Colonic mucosa (tissue), 4 donors: ENCODE results near the gene KIAA2012. TPM values are rescaled to one million over a fixed set of nuclear protein-coding genes. Genes with fewer than 3 reads are reported as not detected.

ENCODE experiments used
- DNase-seq: peaks from one replicate; pipeline ENCODE4 v3.0.0-alpha.2; 2020
- H3K27ac ChIP-seq: fragments of 200-600 bp; one replicate; pipeline ENCODE4 v1.8.0; 2021
- H3K27me3 ChIP-seq: fragments of 200-600 bp; one replicate; pipeline ENCODE4 v1.8.0; 2021
- H3K36me3 ChIP-seq: fragments of 200-600 bp; one replicate; pipeline ENCODE4 v1.8.0; 2021
- H3K4me1 ChIP-seq: fragments of 200-600 bp; one replicate; pipeline ENCODE4 v1.8.0; 2021; ENCODE audit warnings: mild to moderate bottlenecking
- H3K4me3 ChIP-seq: fragments of 200-600 bp; one replicate; pipeline ENCODE4 v1.8.0; 2021
- H3K9ac ChIP-seq, 2 donors: one replicate each; pipeline ENCODE4 v1.7.0; 2013; ENCODE audit warnings: control low read depth in 2 of 2, low read depth in 2 of 2, low read length in 2 of 2
- H3K9me3 ChIP-seq: fragments of 200-600 bp; one replicate; pipeline ENCODE4 v1.8.0; 2021
- CTCF ChIP-seq: fragments of 200-600 bp; IDR thresholded peaks from one replicate; pipeline ENCODE4 v1.8.0; 2022; ENCODE audit warnings: antibody characterized with exemption, mild to moderate bottlenecking
- intact Hi-C: fragments of 100-400 bp; cut with DNase I; formaldehyde crosslinking; loops from one replicate; pipeline ENCODE4 v1.14.1; 2022
- total RNA-seq, 2 donors: library from RNA; stranded (reverse); fragmentation: NEBNext Ultra II Directional in 1 of 2; extraction: Animal tissue kit (Norgen Biotek cat#: 25700) in 1 of 2; gene quantifications; one replicate each; pipeline ENCODE4 v1.2.1, GENCODE V29; 2021
- donor health status: healthy.
- donor health status: DM: no; HTN: no; CAD: no.
- donor health status: DM: no; HTN: no; CAD: no.

KIAA2012 gene
- total RNA-seq, 2 donors from 2014 or later = not detected

DNA sequence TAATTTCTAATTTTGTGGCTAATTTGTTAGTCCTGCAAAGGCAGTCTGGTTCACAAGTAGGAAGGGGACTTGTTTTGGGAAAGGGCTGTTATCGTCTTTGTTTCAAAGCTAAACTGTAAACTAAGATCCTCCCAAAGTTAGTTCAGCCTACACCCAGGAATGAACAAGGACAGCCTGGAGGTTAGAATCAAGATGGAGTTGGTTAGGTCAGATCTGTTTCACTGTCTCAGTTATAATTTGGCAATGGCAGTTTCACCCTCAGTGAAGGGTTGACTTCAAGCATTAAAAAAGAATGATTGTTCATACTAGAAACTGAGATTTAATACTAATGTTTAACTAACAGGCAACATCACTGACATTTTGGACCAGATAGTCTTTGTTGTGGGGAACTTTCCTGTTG lies 69.5 kb downstream of the KIAA2012 start:
- H3K9me3 ChIP-seq = no peaks in the 10 kb centered on the region
- no peaks in the 10 kb centered on the region for H3K27me3 ChIP-seq
- TF ChIP-seq CTCF = no peak
- no peak overlapping the region for H3K27ac ChIP-seq
- H3K36me3 ChIP-seq = no peaks in the 10 kb centered on the region
- no peak for DNase-seq
- intact Hi-C loops = no loop called here
- H3K9ac ChIP-seq = no peak overlapping the region
- no peaks in the 10 kb centered on the region for H3K4me1 ChIP-seq
- no peak overlapping the region for H3K4me3 ChIP-seq

GRCh38 chr2:202147775-202148174 lies 74.7 kb downstream of the KIAA2012 start:
- Histone ChIP-seq H3K9ac (no peak overlapping the region), H3K9me3 (no peaks in the 10 kb centered on the region), H3K36me3 (no peaks in the 10 kb centered on the region), H3K4me1 (no peaks in the 10 kb centered on the region), H3K27ac (no peak overlapping the region), H3K4me3 (no peak overlapping the region), H3K27me3 (no peaks in the 10 kb centered on the region)
- no peak for TF ChIP-seq CTCF
- intact Hi-C loops = no loop called here
- DNase-seq = no peak

DNA sequence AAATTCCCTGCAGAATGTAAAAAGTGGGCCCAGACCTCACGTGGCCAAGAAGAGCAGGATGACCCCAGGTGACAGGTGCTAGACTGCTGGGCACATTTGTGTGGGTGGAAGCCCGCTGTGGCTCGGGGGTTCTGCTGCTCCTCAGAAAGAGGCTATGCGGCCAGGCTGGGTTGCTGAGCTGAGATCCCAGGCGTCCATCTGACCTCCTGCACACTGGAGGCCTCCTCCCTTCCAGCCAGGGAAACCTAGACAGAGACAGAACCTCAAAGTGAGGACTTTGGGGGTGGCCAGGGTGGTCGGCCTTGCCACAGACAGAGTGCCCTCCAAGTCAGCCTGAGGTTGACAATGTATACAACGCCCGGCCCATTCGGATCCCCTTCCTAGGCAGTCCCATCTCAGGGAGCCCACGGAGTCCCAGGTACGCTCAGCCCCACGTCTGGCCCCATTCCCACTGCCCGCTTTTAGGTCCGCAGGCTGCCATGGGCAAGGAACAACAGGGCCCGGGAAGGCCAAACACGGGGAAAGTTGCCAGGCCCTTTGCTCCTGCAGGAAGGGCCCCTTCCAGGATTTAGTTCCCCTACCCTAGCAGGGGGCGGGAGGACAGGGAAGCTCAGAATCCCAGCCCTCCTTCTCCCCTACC lies 75.6 kb downstream of the KIAA2012 start:
- no peaks in the 10 kb centered on the region for H3K27me3 ChIP-seq
- H3K9me3 ChIP-seq = no peaks in the 10 kb centered on the region
- intact Hi-C loops = no loop called here
- H3K4me1 ChIP-seq = no peaks in the 10 kb centered on the region
- H3K27ac ChIP-seq = no peak overlapping the region
- H3K9ac ChIP-seq = no peak overlapping the region
- H3K4me3 ChIP-seq = no peak overlapping the region
- TF ChIP-seq CTCF = no peak
- no peak for DNase-seq
- no peaks in the 10 kb centered on the region for H3K36me3 ChIP-seq

GRCh38 chr2:202149155-202149762 lies 76.2 kb downstream of the KIAA2012 start:
- no peaks in the 10 kb centered on the region for H3K4me1 ChIP-seq
- intact Hi-C loops = no loop called here
- H3K27ac ChIP-seq = no peak overlapping the region
- TF ChIP-seq CTCF = no peak
- DNase-seq = no peak
- no peaks in the 10 kb centered on the region for H3K36me3 ChIP-seq
- H3K9me3 ChIP-seq = no peaks in the 10 kb centered on the region
- no peaks in the 10 kb centered on the region for H3K27me3 ChIP-seq
- H3K4me3 ChIP-seq = no peak overlapping the region
- H3K9ac ChIP-seq = no peak overlapping the region

GRCh38 chr2:202149936-202150335 lies 76.9 kb downstream of the KIAA2012 start:
- no peaks in the 10 kb centered on the region for H3K4me1 ChIP-seq
- no peak for TF ChIP-seq CTCF
- H3K27me3 ChIP-seq = no peaks in the 10 kb centered on the region
- DNase-seq = no peak
- no peak overlapping the region for H3K27ac ChIP-seq
- no peaks in the 10 kb centered on the region for H3K9me3 ChIP-seq
- no peak overlapping the region for H3K9ac ChIP-seq
- intact Hi-C loops = no loop called here
- no peak overlapping the region for H3K4me3 ChIP-seq
- H3K36me3 ChIP-seq = no peaks in the 10 kb centered on the region
